Astrocyte of the hippocampus (primary cell): ENCODE results near the gene SLC2A1.
A peak's percentile ranks its signal among the peaks of the same experiment; 100 is the strongest.

Experiments
- DNase-seq: peaks from one replicate; pipeline ENCODE4 v3.0.0; 2011; ENCODE audit warnings: low read depth, low spot score

SLC2A1 gene

DNA sequence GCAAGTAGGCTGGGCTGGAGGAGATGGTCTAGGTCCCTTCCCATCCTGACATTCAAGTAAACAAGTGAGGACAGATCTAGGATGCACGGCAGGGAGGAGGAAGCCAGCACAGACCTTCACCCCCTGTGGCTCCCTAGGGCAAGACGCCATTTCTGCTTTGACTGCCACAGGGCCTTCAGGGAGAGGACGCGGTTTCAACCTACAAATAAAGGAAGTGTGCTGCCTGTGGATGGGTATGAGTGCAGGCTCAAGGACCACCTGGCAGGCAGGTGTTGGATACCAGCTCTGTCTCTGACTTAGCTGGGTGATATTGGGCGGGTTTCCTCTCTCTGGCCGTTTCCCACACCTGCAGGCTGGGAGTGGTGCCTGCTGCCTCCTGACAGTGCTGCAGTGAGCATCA, 16.2 kb downstream of the SLC2A1 start:
- no peak for DNase-seq

- peak; percentile 92 for DNase-seq
Measured at GRCh38 chr1:42941640-42942330, 16.9 kb downstream of the SLC2A1 start.

DNA sequence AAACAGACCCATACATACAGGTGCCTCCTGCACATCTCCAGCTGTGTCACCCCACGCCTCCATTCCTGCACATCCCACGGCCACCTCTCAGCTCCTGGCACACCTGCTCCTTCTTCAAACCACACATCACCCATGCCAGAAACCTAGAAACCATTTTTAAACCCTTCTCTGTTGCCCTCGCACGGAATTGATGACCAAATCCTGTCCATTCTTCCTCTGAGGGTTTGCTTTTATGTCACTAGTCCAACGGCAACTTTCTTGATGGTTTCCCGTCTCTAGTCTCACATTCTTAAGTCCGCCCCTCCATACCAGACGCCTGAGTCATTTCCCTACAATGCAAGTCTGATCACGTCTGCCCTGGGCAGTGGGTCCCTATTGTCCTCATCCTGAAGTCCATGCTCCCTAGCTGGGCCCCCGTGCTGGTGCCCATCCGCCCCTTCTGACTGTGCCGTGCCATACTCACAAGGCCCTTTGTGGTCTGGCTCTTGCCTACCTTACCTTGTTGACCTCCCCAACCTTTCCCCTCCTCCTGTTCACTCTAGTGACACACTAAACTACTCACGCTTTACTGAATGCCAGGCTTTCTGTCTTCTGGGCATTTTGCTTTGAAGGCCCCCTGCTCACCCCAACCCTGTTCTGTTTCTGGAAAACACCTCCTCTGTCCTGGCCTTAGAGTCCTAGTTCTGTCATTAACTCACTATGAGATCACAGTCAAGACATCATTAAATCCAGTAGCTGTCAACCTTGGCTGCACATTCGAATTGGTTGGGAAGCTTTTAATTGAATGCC, 17.6 kb downstream of the SLC2A1 start:
- DNase-seq = peak; percentile 98

GRCh38 chr1:42938645-42939615, 19.7 kb downstream of the SLC2A1 start:
- no peak for DNase-seq

- no peak for DNase-seq
Measured at GRCh38 chr1:42937836-42938644, 20.6 kb downstream of the SLC2A1 start.

- DNase-seq = no peak
Measured at GRCh38 chr1:42937141-42937696, 21.4 kb downstream of the SLC2A1 start.

DNA sequence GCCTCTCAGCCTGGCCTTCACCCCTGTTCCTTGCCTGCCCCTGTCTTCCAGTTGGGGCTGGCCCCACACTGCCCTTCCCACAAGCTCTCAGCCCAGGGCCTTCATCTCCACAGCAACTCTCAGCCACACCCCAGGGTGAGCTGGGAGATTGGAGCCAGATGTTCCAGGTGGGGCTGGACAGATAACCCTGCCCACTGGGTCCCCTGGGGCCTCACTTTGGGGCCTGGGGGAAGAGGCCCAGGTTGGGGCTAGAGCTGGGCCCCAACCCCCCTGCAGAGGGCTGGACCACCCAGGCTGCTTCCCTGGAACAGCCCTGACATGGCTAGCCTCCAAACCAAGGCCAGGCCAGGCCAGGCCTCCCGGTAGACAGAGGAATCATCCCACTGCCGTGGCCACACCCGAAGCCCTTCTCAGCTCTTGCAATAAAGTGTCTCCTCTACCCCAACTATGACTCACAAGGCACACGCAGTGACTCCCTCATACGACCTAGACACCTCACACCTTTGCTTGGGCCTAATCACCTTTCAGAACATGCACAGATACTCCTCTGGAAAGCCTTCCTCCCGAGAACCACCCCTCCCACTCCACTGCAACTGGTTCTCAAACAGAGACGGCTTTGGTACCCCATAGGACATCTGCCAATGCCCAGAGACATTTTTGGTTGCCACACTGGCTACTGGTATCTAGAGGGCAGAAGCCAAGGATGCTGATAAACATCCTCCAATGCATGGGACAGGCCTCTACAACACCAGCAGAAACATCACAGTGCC, 22.2 kb downstream of the SLC2A1 start:
- peak; percentile 61 for DNase-seq

- DNase-seq = no peak
Measured at GRCh38 chr1:42935971-42936308, 22.7 kb downstream of the SLC2A1 start.

DNA sequence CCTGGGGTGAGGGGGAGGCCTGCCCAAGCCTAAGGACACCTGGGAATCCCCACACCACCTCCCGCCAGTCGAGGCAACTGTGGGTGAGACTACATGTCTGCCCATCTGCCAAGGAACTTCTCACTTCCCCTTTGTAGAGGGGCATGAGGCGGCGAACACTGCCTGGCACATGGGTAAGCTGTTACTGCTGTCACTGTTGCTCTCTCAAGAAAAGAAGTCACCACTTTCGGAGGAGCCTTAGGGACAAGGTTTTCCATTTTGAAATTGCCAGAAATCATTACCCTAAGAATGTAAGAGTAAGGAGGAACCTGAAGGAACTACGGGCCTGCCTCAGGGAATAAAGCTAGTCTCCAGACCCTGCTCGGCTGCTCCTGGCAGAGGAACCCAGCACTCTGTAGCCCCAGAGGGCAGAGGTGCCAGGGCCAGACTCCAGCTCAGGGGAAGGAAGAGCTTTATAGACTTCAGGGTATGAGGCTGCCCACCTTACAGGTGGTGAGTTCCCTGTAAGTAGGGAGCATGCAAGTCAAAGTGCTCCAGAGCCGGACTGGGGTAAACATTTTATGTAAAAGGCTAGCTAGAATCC, 23.3 kb downstream of the SLC2A1 start:
- DNase-seq = peak; percentile 1

- DNase-seq = peak; percentile 0
Measured at GRCh38 chr1:42934541-42935312, 23.9 kb downstream of the SLC2A1 start.

DNA sequence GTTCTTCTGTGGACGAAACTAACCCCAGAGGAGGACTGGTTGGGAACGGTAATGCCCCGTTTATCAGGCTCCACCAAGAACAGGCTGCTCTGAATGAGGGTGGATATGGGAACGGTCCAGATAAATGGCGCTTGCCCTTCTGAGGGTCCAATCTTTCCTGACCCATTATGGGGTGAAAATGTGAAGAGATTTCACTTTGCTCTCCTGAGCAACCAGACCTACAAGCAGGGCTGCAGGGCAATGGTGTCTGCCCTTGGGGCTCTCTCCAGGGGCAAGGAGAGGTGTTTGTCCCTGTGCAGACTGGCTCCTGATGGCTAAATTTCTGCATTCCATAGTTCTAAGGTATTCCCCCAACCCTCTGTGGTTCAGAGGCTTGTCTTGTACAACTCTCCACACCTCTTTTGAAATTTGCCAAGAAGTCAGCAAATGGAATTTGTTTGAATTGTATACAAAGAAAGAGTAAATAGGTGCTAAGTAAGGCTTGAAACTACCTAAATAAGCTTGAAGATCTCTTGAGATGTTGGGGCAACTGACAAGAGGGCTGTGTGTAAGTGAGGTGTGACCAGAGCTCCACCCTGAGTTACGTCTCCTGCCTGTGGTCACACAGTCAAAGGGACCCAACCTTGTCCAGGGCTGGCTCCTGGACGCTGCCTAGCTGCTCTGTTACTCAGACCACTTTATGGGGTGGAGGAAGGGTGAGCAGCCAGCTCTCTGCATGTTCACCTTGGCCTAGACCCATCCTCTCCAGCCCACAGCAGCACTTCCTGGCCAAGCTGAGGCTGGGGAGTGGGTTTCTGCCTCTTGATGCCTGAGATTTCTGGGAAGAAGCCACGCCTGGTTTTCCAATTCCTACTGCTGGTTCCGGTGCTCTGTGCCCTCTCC, 24.8 kb downstream of the SLC2A1 start:
- DNase-seq = peak; percentile 37

DNA sequence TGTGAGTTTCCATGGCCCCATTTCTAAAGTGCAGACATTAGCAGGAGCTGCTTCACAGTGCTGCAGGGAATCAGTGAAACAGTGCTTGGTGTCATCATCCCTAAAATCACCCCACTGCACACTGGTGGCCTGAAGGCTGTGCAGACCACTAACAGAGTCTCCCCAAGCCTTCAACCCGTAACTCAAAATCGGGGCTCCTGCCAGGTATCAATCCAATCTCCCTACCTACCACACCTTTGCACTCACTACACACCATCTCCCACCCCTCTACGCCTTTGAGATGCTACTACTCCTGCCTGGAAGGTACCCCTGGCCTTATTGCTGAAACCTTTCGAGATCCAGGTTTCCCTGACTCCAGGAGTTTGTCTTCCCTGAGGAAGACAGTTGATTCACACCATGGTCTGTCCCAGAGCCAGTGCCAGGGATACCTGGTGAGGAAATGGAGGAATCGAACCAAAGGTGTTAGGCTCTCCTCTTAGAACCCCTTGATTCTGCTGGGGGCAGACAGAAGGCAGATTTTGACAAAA, 25.5 kb downstream of the SLC2A1 start:
- DNase-seq = no peak

DNA sequence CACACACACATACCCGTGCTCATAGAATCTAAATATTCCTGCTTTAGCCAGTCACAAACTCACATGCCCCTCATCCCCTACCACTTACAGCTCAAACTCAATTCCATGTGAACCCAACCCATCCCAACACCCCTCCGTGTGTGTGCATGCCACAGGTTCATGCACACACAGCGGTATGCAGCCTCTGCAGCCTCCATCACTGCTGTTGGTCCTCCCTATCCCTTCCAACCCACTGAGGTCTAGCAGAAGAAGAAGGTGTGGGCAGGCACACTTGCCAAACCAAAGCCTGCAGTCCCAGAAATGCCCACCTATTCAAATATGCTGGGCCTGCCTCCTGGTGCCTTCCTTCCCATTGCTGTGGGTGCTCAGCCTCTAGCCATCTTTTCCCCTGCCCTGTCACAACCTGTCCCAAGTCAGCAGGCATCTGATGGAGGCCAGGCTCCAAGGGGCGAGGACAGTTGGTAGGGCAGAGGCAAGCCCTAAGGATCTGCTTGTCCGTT, 26.2 kb downstream of the SLC2A1 start:
- DNase-seq = no peak

GRCh38 chr1:42931911-42932422, 26.7 kb downstream of the SLC2A1 start:
- DNase-seq = no peak

- peak; percentile 69 for DNase-seq
Measured at GRCh38 chr1:42931108-42931539, 27.5 kb downstream of the SLC2A1 start.

DNA sequence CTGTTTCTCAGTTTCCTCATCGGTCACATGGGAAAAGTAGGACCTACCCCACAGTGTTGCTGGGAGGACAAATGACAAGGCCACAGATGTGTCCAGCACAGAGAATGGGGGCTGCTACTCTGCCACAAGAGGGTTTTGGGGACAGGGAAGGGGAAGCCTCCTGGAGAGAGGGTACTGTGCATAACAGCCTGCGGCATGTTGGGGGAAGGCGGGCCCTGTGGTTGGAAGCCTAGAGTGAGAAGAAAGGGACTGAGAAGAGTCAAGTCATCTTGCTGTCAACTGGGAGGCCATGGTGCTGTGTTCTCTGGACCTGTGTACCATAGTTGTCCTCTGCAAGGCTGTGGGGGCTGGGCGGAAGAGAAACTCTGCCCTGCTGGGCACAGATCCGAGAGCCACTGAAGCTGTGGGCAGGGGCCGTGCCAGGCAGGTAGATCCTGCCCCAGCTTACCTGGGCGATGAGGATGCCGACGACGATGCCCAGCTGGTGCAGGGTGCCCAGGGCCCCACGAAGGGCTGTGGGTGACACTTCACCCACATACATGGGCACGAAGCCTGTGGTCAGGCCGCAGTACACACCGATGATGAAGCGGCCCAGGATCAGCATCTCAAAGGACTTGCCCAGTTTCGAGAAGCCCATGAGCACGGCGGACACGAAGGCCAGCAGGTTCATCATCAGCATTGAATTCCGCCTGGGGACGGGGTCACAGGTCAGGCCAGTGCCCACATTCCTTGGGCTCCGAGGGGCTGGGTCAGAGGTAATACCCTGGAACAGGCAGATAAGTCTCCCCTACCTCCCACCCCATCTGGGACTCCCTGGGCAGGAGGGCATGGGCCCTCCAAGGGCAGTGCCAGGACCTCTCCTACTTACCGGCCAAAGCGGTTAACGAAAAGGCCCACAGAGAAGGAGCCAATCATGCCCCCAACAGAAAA, 28.2 kb downstream of the SLC2A1 start:
- no peak for DNase-seq
